ENCODE results near the gene VSIG10.

VSIG10 gene

GRCh38 chr12:118124333-118124874 is 20.6 kb upstream of the VSIG10 start (continued):
- TF ChIP-seq, protein P1, sequence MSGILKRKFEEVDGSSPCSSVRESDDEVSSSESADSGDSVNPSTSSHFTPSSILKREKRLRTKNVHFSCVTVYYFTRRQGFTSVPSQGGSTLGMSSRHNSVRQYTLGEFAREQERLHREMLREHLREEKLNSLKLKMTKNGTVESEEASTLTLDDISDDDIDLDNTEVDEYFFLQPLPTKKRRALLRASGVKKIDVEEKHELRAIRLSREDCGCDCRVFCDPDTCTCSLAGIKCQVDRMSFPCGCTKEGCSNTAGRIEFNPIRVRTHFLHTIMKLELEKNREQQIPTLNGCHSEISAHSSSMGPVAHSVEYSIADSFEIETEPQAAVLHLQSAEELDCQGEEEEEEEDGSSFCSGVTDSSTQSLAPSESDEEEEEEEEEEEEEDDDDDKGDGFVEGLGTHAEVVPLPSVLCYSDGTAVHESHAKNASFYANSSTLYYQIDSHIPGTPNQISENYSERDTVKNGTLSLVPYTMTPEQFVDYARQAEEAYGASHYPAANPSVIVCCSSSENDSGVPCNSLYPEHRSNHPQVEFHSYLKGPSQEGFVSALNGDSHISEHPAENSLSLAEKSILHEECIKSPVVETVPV (CRISPR knock-in tag; IDR thresholded peaks at IDR 0.05): no peak
- no peak for TF ChIP-seq ZFP30 (CRISPR knock-in tag; IDR thresholded peaks at IDR 0.05)

- no peak for ATAC-seq
- TF ChIP-seq SNAI2 (CRISPR knock-in tag; IDR thresholded peaks at IDR 0.05) (no peak), BACH2 (CRISPR knock-in tag; IDR thresholded peaks at IDR 0.05; ENCODE audit: borderline replicate concordance) (no peak), ZNF8 (CRISPR knock-in tag; IDR thresholded peaks at IDR 0.05) (no peak)
- TF ChIP-seq, protein P1 (CRISPR knock-in tag; IDR thresholded peaks at IDR 0.05): no peak
These were observed 18.5 kb upstream of the VSIG10 start for GRCh38 chr12:118122264-118122663.

- ATAC-seq: peak; percentile 94
- TF ChIP-seq GLIS3 (CRISPR knock-in tag; IDR thresholded peaks at IDR 0.05) (no peak), ARNTL (CRISPR knock-in tag; IDR thresholded peaks at IDR 0.05; ENCODE audit: borderline replicate concordance, low read depth) (no peak), BACH2 (CRISPR knock-in tag; IDR thresholded peaks at IDR 0.05; ENCODE audit: borderline replicate concordance) (no peak), PATZ1 (CRISPR knock-in tag; IDR thresholded peaks at IDR 0.05; ENCODE audit: borderline replicate concordance) (no peak), SNAI2 (CRISPR knock-in tag; IDR thresholded peaks at IDR 0.05) (no peak), ISL1 (CRISPR knock-in tag; IDR thresholded peaks at IDR 0.05) (no peak), TOX (CRISPR knock-in tag; IDR thresholded peaks at IDR 0.05; ENCODE audit: borderline replicate concordance) (no peak), POU6F1 (CRISPR knock-in tag; IDR thresholded peaks at IDR 0.05; ENCODE audit: borderline replicate concordance, low read depth) (no peak), TCF4 (CRISPR knock-in tag; IDR thresholded peaks at IDR 0.05; ENCODE audit: borderline replicate concordance) (no peak)
- TF ChIP-seq, protein P2, sequence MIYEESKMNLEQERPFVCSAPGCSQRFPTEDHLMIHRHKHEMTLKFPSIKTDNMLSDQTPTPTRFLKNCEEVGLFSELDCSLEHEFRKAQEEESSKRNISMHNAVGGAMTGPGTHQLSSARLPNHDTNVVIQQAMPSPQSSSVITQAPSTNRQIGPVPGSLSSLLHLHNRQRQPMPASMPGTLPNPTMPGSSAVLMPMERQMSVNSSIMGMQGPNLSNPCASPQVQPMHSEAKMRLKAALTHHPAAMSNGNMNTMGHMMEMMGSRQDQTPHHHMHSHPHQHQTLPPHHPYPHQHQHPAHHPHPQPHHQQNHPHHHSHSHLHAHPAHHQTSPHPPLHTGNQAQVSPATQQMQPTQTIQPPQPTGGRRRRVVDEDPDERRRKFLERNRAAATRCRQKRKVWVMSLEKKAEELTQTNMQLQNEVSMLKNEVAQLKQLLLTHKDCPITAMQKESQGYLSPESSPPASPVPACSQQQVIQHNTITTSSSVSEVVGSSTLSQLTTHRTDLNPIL (CRISPR knock-in tag; IDR thresholded peaks at IDR 0.05; ENCODE audit: low read depth): no peak
These were observed 17.0 kb upstream of the VSIG10 start for GRCh38 chr12:118120579-118121363.

GRCh38 chr12:118119449-118119879 is 15.7 kb upstream of the VSIG10 start:
- TF ChIP-seq PPARA (CRISPR knock-in tag; IDR thresholded peaks at IDR 0.05; ENCODE audit: borderline replicate concordance) (no peak), BACH2 (CRISPR knock-in tag; IDR thresholded peaks at IDR 0.05; ENCODE audit: borderline replicate concordance) (no peak), ARNTL (CRISPR knock-in tag; IDR thresholded peaks at IDR 0.05; ENCODE audit: borderline replicate concordance, low read depth) (no peak), ZC3H10 (CRISPR knock-in tag; IDR thresholded peaks at IDR 0.05) (no peak), OSR1 (CRISPR knock-in tag; IDR thresholded peaks at IDR 0.05) (no peak), TSHZ2 (CRISPR knock-in tag; IDR thresholded peaks at IDR 0.05) (no peak), TOX (CRISPR knock-in tag; IDR thresholded peaks at IDR 0.05; ENCODE audit: borderline replicate concordance) (no peak)
- no peak for ATAC-seq
